ENCODE measurements around the gene RTRAF.

The RTRAF gene

DNA sequence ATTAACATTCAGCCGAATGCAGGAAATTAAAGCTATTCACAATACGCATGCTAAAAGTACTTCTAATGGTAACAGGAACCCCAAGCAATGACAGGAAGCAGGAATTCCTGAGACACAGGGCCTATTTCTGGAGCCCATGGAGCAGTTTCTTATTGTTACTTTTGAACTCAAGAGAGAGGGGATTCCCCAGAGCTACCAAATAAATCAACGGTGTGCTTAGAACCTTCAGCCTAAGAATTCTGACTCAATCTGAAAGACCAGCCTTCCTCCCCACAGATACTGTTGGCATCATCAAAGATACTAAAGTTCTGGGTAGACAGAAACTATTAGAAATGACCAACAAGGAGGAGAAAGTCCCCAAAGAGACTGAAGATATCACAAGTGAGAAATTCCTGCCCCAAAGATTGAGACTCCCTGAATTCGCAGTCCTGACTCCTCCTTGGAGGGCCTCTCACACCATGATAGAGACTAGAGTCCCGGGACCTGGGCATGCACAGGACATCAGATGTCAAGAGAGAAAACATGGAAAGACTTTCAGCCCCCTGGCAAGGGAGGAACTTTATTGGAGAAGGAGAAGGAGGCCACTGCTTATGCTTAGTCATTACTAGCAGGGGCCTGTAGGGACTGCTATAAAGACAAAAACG, 32.7 kb downstream of the RTRAF start:
- no peak for DNase-seq

GRCh38 chr14:52023518-52023917, 34.2 kb downstream of the RTRAF start:
- no peak for DNase-seq

DNA sequence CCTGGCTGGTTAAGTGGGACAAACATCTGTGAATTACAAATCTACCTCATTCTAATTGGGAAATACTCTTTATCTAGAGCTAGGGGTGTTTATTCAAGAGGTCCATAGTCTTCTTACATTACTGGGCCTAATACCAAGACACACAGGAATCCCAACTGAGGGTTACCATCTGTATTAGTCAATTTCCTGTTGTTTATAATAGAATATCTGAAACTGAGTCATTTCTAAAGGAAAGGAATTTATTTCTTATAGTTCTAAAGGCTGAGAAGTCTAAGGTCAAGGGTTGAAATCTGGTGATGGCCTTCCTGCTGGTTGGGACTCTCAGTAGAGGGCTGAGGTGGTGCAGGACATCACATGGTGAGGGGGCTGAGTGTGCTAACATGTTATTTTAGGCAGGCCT, 36.0 kb downstream of the RTRAF start:
- DNase-seq = no peak

DNA sequence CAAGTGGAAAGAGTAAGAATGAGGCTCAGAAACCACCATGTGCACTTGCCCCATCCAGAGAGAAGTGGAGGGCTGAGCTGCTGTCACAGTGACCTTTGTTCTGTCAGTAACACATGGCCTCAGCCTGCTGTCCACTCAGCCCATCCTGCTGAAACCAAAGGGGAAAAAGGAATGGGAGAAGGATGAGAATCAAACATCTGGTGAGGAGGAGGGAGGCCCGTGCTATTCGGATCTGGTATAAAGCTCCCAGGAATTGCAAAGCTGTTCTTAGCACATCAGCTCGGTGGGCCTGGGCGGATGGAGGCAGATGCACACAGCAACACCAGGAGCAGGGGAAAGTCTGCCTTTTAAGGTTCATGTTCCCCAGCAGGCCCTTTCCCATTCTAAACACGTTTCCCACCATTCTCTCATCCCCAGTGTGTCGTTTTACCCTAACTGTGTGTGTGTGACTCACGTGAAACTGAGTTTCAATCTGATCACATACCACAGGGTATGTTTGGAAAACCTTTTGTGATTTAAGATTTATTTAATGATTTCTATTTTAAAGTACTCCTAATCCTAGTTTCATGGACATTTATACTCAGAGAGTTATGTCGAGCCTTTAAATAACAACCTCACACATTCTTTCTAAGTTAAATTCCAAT, 36.8 kb downstream of the RTRAF start:
- no peak for DNase-seq

- DNase-seq = no peak
Observed at GRCh38 chr14:52026901-52027300, 37.6 kb downstream of the RTRAF start.

GRCh38 chr14:52029881-52030280, 40.5 kb downstream of the RTRAF start:
- no peak for DNase-seq

DNA sequence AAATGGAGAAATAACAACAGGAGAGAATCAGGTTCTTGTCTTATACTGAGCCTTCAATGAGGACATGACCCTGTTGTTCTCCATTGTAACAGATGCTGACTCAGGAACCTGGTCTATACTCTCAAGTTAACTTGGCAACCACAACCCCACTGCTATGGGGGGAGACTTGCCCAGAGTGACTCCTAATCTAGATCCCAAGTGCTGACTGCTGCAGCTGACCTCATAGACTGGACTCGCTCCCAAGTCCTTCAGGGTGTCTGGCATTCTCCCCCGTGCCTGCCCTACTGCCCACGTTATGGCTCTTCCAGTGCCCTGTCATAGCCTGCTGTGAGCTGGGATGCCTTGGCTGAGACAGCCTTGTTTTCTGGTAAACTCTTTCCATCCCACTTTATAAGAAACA, 42.4 kb downstream of the RTRAF start:
- DNase-seq = no peak

- DNase-seq = no peak
Observed at GRCh38 chr14:52032204-52032801, 43.0 kb downstream of the RTRAF start.

- DNase-seq = no peak
Observed at GRCh38 chr14:52033101-52033642, 43.8 kb downstream of the RTRAF start.

GRCh38 chr14:52039124-52039815, 49.9 kb downstream of the RTRAF start:
- no peak for DNase-seq

DNA sequence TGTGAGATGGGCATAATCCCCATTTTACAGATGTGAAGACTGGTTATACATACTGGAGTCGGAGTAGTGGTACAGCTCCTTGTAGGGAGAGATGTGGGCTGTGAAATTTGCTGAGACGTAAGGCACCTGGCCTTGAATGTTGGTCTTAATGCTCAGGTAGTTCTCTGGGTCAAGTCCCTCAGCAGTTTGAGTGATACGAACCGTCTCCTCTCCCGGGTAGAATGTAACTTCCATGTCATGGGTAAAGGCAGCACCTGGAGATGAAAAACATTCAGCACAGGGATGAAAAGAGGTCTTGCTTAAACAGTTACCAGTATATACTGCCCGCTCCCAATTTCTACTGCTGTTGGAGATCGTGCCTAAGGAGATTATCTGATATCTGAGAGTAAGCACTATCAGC, 51.3 kb downstream of the RTRAF start:
- DNase-seq = no peak

DNA sequence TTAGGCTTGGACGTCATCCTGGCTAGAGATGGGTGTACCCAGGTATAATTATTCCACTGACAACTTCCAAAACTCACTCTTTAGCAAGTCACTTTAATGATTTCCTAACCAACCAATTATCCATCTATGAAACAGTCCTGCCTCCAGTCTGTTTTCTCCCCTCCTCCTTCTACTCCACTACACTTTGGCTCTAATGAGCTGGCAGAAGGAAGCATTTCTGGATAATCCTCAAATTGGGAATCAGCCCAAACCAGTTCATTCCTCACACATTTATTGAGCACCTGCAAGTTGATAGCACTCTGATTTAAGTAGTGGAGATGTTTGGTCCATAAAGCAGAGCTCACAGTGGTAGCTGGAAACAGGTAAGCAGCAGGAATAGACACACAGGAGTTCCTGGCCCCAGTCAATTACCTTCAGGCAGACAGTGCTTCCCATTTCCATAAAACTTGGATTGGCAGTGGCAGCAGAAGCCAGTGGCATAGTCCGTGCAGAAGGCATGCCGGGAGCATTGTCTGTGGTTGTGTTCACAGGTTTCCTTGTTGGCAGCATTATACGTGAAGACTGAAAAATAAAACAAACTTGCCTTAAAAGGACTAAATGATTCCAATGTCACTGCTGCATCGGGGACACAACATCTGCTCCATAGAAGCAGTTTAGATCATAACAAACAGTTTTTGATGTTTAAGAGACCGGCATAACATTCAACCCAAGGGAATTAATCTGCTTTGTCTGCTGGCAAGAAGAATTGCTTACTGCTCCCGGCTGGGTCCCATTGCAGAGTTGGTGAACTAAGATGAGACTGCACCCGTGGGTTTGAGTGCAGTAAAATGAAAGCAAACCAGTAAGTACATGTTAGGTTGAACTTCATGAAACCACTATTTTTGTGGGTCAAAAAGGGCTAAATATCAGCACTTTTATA, 53.3 kb downstream of the RTRAF start:
- no peak for DNase-seq

GRCh38 chr14:52043690-52044089, 54.3 kb downstream of the RTRAF start:
- no peak for DNase-seq

GRCh38 chr14:52044791-52045522, 55.6 kb downstream of the RTRAF start:
- no peak for DNase-seq

- DNase-seq = no peak
Observed at GRCh38 chr14:52046376-52046917, 57.1 kb downstream of the RTRAF start.

DNA sequence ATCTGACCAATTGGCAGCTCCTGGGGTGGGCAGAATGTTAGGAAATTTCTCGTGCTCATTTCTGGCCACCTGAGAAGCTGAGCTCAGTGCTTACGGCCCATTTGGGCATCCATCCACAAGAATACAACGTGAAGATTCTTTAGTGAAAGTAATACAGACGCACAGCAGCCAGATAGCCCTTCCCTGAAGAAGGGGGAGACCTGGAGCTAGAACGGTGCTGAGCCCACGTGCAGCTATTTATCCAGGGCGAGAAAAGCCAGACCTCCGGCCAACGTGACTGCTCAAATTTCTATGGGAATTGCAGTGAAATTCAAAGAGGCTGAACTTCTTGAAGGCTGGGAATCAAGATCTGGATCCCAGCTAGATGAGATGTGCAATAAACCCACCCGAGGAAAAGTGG, 58.8 kb downstream of the RTRAF start:
- DNase-seq = no peak

- DNase-seq = no peak
Observed at GRCh38 chr14:52048641-52049204, 59.4 kb downstream of the RTRAF start.

- no peak for DNase-seq
Observed at GRCh38 chr14:52049271-52049670, 59.9 kb downstream of the RTRAF start.

GRCh38 chr14:52049721-52050588, 60.6 kb downstream of the RTRAF start:
- no peak for DNase-seq

DNA sequence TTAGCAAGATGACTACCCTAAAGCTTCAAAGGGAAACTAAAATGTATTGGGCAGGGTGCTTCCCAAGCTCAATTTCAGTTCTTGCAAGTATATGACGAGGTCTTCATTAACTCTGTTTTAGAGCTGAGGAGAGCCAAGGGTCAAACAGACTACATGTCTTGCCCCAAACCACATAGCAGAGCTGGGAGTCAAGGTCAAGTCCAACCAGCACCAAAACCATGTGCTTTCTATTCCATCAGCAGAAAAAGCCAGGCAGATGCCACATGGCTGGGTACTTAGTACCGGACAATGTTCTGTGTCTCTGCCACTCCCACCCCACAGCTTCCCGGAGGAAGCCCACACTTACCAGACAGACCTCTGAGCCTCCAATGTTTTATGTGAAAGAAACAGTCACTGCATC, 61.9 kb downstream of the RTRAF start:
- DNase-seq = no peak
